ENCODE data around the gene P2RY6.
"Not testable (repeated sequence)": the region's sequence is repeated elsewhere in the genome, so short reads cannot be mapped to it uniquely, and the experiment has no call there.

Gene P2RY6, protein sequence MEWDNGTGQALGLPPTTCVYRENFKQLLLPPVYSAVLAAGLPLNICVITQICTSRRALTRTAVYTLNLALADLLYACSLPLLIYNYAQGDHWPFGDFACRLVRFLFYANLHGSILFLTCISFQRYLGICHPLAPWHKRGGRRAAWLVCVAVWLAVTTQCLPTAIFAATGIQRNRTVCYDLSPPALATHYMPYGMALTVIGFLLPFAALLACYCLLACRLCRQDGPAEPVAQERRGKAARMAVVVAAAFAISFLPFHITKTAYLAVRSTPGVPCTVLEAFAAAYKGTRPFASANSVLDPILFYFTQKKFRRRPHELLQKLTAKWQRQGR

DNA sequence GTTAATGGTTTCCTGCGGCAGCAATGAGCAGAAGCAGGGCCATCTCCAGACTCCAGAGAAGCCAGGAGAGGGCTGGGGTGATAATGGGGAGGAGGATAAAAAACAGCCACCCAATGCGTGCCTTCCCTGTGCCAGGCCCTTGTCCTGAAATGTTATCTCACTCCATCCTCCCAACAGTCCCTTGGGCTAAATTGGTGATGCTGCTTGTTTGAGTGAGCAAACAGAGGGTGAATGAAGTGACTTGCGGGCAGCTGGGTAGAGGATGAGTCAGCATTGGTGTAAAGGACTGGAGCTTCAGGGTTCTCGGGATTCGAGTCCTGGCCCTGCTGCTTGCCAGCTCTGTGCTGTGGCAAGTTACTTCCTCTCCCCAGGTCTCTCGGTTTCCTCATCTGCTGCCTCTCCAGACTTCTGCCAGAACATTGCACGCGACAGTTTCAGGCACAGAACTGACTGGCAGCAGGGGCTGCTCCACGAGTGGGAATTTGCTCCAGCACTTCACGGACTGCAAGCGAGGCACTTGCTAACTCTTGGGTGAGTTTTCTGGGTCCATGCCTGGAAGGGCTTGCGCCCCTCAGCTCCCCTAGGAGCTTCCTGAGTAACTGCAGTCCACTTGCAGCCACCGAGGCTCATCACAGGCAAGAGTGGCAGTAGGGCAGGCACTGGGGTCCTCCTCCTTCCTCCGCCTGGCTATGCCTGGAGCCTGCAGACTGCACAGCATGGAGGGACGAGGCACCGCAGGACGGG lies at the start of gene P2RY6:
Gene P2RY6, plus strand, starts transcription at position 403 of the 744 bp plus-strand sequence. CDS start 24,181 bp downstream, outside the sequence.
- peak; percentile 79 for DNase-seq (ENCODE audit: low read depth)

DNA sequence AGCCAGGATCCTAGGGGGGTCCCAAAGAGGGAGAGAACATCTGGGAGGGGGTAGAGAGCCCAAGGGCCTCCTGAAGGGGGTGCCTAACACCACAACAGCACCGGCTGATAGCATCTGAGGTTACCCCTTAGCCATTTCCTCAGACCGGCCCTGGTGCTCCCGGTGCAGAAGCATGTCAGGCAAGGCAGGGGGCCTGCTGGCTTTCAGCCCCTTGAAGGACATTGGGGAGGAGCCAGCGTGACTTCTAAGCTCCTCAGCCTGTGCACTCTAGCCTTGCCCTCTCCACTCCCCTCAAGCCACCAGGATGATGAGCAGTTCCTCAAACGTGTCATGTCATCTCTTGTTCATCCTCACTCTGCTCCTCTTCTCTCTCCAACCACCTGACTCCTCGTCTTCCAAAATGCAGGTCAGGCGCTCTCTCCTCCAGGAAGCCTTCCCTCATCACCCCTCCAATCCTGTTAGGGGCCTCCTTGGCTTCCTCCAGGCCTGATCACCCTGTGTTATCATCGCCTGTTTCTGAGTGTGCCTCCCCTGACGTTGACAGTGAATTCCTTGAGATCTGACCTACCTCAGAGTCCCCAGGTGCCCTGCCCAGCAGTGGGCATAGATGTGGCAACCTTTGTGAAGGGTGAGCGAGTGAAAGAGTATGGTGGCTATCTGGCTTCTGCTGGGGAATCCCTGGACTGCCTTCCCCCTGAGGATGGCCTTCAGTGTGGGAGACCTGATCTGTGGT lies 48.0 kb upstream of the P2RY6 start:
- DNase-seq (ENCODE audit: low read depth) = no peak

DNA sequence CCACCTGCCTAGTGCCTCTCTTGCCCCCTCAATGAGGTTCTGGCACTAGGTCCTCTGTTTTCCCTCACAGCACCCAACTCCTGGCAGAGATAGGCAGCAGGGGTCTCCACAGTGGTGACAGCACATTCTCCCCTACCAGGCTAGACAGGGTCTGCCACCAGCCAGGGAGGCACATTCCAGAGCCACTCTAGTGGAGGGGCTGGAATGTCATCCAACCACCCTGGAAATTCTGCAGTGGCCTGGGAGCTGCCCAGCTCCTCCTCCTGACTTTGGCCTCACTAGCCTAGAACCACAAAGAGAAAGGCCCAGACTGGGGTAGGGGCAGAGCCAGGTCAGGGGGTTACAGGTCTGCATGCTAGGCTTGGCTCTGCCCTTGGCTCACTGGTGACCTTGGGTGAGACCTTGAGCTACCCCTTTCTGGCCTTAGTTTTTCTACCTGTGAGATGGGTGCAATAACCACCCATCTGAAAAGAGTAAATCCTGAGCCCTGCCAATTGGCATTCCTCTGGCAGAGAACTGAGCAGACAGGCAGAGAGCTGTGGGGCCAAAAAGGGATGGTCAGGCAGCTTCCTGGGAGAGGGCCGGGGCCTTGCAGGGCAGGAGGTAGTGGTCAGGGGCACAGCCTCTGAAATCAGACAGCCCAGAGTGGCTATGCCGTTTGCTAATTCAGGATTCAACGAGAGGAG lies 47.0 kb upstream of the P2RY6 start:
- DNase-seq (ENCODE audit: low read depth) = no peak

DNA sequence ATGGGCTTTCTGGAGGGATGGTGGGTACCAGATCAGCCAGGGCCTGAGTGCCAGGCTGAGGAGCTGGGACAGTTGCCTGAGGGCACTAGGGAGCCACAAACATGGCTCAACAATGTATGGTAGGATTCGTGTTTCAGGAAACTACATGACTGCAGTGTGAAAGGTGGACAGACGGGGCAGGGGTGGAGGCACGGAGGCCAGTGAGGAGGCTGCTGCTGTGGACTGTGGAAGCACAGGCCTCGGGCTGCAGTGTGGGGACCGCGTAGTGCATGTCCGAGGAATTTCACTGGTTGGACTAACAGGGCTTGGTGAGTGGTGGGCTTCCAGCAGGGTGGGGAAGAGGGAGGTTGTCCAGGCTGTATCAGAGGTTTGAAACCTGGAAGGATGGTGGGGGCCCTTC lies 46.3 kb upstream of the P2RY6 start:
- no peak for DNase-seq (ENCODE audit: low read depth)

DNA sequence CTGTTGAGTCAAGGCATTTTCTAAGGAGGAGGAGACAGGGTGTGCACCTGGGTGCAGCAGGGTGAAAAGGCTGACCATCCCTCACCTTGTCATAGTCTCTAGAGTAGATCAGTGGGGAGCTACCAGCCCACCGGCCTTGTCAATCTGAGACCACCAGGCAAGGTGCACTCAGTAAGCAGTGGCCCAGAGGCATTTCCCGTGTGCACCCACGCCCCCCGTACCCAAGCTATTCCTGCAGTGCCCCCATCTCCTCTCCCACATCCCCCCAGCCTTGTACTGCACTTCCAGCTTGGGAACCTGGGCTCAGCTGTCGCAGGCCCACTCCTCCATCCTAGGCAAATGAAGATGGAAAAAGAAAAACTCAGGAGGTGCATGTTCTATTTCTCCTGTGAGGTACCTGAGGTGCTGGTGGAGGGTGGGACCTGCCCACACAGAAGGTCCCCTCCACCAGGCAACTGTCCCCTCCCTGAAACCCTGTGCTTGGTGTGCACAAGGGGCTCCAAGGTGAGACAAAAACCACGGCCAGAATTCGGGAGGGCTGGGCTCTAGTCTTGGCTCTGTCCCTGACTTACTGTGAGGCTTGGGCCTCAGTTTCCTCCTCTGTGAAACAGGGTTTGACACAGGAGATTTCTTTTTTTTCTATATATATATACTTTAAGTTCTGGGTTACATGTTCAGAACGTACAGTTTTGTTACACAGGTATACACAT lies 45.7 kb upstream of the P2RY6 start:
- DNase-seq (ENCODE audit: low read depth) = no peak

DNA sequence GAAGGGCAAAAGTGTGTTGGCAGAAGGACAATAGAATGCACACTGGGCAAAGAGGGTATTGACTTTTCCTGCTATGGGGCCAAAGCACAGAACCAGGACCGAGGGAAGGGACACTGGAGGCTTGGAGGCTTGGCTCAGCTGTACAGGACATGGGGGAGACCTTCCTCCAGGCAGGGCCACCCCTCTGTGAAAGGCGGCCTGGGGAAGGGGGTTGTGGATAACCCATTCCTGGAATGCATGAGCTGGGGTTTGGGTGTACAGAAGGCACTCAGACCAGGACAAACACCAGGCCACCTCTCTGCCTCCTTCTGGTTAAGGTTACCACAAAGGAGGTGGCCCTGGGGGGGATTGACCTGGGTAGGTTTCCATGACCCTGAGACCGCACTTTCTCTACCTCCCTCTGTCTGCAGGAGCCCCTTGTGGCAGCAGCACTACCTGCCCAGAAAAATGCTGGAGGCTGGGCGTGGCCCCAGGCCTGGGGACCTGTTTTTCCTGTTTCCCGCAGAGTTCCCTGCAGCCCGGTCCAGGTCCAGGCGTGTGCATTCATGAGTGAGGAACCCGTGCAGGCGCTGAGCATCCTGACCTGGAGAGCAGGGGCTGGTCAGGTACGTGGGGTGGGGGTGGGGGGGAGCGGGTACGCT lies 44.4 kb upstream of the P2RY6 start:
- no peak for DNase-seq (ENCODE audit: low read depth)

DNA sequence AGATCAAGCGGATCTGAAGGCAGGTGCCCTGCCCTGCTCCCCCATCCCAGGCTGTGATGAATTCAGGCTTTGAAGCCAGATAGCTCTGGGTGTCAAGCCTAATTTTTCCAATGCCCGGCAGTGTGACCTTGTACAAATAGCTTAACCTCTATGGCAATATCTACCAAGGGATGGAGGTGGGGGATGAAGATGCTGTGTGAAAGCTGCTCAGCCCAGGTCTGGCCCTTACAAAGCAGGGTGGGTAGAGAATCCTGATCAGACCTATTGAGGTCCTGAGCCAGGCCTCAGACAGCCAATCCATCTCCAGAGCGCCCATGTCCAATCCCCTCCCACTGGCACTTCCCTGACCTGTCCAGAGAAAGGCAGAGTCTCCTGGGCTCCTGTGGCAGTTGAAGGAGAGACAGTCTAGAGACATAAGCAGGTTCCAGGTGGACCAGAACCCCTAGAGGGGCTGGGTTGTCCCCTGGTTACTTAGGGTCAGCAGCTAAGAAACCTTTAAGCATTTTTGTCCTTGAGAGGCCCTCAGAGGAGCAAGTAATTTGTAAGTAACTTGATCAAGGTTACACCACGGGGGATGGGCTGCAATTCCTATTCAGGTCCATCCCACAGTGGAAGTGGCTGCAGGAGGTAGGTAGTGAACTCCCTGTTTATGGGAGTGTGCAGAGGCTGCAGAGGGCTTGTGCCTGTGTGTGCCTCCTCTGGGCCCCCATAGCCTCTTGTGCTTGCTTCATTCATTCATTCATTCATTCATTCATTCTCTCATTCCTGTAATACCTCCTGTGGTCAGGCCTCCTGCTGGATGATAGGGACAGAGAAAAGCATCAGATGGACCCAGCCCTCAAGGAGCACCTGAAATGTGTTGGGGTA lies 43.6 kb upstream of the P2RY6 start:
- no peak for DNase-seq (ENCODE audit: low read depth)

DNA sequence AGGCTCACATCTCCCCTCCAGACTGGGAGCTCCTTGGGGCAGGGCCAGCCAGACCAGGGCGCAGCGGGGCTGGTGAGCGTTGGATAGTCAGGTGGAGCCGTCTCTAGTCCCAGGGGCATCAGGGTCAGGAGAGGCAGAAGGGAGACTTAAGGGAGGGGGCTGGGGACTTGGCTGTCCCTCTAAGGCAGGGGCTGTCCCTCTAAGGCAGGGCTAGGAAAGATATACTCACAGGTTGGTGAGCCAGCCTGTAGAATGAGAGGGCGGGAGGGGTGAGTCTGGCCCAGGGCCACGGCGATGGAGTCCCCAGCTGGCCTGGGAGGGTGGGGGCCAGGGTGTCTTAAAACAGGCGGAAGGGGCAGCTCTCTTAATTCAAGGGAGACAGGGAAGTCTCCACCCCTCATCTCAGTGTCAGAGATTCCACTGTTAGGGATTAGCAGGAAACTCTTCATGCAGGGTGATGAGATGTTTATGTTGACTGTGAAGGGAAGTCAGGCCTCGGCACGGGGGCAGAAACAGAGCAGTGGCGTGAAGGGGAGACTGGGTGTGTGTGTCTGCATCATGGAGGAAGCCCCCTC lies 42.7 kb upstream of the P2RY6 start:
- no peak for DNase-seq (ENCODE audit: low read depth)

DNA sequence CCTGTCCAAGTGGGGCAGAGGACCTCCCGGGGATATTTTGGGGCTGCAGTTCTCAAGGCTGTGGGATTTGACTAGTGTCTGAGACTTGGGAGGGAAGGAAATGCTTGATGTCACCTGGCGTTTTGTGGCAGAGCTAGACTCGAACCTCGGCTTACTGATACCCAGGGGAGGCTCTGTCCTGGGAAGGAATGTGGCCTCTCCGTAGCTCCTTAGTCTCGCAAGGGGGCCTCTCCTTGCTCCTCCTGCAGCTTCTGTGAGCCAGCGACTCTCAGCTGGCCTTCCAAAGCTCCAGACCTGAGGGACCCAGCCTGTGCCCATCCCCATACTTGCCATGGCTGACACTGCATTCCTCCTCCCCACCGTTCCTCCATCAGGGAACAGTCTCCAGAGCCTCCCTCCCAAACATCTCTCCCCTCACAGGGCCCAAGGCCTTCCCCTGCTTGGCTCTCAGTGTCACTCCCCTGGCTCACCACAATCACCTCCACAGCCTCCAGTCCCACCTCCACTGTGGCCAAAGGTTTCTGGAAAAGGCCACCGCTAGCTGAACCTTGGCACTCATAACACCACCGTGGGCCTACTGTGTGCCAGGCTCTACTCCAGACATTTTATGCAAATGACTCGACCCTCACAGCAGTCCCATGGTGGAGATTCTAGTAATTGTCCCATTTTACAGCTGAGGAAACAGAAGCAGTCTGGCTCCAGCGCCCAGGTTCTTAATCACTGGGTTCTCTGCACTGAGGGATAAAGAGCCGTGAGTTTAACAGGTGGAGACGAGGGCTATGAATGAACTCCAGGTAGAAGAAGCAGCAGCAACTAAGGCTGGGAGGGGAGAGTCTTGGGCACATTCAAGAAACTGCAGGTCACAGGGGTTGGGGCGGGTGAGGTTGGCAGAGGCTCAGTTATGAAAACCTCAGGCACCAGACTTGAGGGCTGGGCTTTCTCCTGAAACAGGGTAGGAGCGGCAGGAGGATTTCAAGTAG lies 42.0 kb upstream of the P2RY6 start:
- DNase-seq (ENCODE audit: low read depth) = no peak

DNA sequence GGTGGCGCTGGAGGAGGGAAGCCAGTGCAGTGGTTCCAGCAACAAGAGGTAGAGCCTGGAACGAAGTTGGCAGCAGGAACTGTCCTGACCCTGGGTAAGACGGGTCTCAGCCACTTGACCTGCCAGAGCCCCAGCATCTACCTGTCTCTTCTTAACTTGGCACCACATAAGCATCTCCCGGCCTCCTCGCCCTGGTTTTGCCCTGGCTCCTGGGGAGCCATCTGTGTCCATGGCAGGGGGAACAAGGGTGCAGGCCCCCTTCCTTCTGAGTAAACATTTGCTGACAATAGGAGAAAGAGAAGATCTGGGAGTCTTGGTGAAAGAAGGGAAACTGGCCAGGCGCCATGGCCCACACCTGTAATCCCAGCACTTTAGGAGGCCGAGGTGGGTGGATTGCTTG lies 41.2 kb upstream of the P2RY6 start:
- no peak for DNase-seq (ENCODE audit: low read depth)

DNA sequence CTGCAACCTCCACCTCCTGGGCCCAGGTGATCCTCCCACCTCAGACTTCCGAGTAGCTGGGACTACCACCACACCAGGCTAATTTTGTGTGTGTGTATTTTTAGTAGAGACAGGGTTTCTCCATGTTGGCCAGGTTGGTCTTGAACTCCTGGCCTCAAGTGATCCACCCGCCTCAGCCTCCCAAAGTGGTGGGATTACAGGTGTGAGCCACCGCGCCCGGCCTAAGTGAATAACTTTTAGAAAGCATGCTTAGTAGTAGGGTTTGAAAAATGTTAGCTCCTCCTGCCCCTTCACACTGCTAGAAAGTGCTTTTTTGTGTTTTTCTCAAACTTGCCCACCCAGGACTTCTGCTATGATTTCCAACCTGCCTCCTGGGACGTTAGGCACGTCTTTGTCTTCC lies 39.7 kb upstream of the P2RY6 start:
- DNase-seq (ENCODE audit: low read depth) = not testable (repeated sequence)

DNA sequence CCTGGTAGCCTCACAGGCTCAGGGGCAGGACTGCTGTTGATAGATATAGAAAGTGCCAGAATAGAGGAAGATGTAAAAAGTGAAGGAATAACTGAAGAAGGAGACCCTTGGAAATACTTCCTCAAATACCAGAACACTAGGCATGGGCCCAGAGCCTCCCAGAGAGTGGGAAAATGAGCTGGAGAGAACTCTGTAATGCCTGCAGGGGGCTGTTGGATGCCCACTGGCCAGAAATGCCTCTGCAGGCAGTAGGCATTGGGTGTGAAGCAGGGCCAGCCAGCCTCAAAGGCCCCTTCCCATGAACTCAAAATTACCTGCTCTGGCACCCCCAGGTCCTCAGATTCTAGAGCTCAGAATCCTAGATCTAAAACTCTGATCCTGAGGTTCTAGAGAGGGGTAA lies 38.9 kb upstream of the P2RY6 start:
- DNase-seq (ENCODE audit: low read depth) = no peak

DNA sequence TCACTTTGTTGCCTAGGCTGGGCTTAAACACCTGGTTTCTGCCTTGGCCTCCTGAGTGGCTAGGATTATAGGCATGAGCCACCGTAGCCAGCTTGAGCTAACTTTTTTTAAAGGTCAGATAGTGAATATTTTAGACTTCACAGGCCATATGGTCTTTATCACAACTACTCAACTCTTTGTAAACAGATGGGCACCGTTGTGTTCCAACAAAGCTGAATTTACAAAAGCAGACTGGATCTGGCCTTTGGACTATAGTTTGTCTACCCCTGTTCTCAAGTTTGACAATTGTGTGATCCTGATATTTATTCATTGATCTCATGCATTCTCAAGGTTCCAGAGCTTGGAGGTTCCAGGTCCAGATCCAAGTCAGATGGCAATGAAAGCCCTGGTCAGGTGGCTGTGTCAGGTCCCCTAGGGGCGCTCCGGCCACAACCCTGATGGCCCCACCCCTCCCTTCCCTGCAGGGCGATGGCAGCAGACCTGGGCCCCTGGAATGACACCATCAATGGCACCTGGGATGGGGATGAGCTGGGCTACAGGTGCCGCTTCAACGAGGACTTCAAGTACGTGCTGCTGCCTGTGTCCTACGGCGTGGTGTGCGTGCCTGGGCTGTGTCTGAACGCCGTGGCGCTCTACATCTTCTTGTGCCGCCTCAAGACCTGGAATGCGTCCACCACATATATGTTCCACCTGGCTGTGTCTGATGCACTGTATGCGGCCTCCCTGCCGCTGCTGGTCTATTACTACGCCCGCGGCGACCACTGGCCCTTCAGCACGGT lies 38.3 kb upstream of the P2RY6 start:
- no peak for DNase-seq (ENCODE audit: low read depth)

DNA sequence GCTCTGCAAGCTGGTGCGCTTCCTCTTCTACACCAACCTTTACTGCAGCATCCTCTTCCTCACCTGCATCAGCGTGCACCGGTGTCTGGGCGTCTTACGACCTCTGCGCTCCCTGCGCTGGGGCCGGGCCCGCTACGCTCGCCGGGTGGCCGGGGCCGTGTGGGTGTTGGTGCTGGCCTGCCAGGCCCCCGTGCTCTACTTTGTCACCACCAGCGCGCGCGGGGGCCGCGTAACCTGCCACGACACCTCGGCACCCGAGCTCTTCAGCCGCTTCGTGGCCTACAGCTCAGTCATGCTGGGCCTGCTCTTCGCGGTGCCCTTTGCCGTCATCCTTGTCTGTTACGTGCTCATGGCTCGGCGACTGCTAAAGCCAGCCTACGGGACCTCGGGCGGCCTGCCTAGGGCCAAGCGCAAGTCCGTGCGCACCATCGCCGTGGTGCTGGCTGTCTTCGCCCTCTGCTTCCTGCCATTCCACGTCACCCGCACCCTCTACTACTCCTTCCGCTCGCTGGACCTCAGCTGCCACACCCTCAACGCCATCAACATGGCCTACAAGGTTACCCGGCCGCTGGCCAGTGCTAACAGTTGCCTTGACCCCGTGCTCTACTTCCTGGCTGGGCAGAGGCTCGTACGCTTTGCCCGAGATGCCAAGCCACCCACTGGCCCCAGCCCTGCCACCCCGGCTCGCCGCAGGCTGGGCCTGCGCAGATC lies 37.5 kb upstream of the P2RY6 start:
- no peak for DNase-seq (ENCODE audit: low read depth)

DNA sequence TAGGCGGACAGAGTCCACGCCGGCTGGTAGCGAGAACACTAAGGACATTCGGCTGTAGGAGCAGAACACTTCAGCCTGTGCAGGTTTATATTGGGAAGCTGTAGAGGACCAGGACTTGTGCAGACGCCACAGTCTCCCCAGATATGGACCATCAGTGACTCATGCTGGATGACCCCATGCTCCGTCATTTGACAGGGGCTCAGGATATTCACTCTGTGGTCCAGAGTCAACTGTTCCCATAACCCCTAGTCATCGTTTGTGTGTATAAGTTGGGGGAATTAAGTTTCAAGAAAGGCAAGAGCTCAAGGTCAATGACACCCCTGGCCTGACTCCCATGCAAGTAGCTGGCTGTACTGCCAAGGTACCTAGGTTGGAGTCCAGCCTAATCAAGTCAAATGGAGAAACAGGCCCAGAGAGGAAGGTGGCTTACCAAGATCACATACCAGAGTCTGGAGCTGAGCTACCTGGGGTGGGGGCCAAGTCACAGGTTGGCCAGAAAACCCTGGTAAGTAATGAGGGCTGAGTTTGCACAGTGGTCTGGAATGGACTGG lies 36.8 kb upstream of the P2RY6 start:
- DNase-seq (ENCODE audit: low read depth) = peak; percentile 19

DNA sequence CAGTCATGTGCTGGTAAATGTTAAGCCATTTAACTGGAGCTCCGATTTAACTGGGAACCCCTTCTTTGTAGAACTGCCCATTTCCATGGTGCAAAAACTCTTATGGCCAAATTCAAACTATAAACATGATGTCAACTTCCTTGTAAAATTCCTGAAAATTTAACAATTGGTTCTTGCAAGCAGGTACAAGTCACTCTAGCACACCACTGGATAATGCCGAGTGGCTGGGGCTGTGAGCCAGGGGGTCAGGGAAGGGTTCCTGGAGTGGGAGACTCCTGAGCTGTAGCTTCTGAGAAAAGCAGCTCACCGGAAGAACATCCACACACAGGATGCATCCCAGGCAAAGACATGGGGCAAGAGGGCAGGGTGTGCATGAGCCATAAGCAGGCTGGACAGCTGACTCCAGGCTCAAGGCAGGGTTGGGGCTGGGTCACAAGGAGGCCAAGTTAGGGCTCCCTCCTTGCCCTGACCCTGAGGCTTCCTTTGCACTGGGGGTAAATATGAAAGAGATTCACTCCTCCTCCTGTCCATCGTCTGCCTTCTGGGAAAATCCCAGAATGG lies 35.9 kb upstream of the P2RY6 start:
- DNase-seq (ENCODE audit: low read depth) = no peak

DNA sequence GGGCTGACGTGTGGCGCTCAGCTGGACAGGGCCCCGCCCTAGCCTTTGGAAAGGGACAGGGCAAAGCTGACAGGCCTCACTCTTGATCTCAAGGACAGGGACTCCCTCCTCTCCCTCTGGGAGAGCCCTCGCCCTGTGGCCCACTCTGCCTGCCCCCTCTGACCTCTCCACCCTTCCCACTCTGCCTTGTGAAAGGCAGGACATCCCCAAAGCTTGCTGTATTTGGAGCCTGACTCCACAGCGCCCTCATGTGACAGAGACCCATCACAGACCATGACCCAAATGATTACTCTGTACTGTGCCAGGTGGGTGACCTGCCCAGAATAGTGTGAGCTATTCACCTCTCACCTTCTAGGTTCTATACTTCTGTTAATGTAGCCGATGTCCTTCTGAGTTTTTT lies 35.3 kb upstream of the P2RY6 start:
- peak; percentile 51 for DNase-seq (ENCODE audit: low read depth)

Data from ELR (cell line).